Loucy (cell line): ENCODE data around the gene MYBBP1A.

Experiments used
- H2AFZ ChIP-seq: fragments of 200-600 bp; sonication (generic); 2 replicates; pipeline ENCODE4 v1.6.0; 2016; ENCODE audit warnings: antibody characterized with exemption, mild to moderate bottlenecking, low read length, moderate library complexity
- H3F3A ChIP-seq: fragments of 200-600 bp; 2 replicates; pipeline ENCODE4 v1.6.0; 2016; ENCODE audit warnings: antibody characterized with exemption, low read depth, mild to moderate bottlenecking
- H3K27me3 ChIP-seq: fragments of 200-600 bp; sonication (generic); 2 replicates; pipeline ENCODE4 v1.6.1; 2014; ENCODE audit warnings: low read length, mild to moderate bottlenecking; ENCODE audit not compliant: insufficient read depth, poor library complexity, severe bottlenecking
- H3K36me3 ChIP-seq: fragments of 200-600 bp; sonication (generic); 2 replicates; pipeline ENCODE4 v1.6.1; 2016; ENCODE audit warnings: low read length; ENCODE audit not compliant: insufficient read depth
- H3K4me1 ChIP-seq: fragments of 200-600 bp; sonication (generic); 2 replicates; pipeline ENCODE4 v1.5.1; 2014; ENCODE audit warnings: low read length, mild to moderate bottlenecking; ENCODE audit not compliant: insufficient read depth, poor library complexity, severe bottlenecking
- H3K4me2 ChIP-seq: fragments of 200-600 bp; sonication (generic); 2 replicates; pipeline ENCODE4 v1.6.0; 2014; ENCODE audit warnings: antibody characterized with exemption, low read length, low read depth, mild to moderate bottlenecking; ENCODE audit not compliant: poor library complexity, severe bottlenecking
- H3K4me3 ChIP-seq: fragments of 200-600 bp; sonication (generic); 2 replicates; pipeline ENCODE4 v1.5.1; 2014; ENCODE audit warnings: low read length, mild to moderate bottlenecking, mixed read lengths; ENCODE audit not compliant: poor library complexity, severe bottlenecking
- H3K79me2 ChIP-seq: fragments of 200-600 bp; sonication (generic); 2 replicates; pipeline ENCODE4 v1.6.1; 2014; ENCODE audit warnings: low read length; ENCODE audit not compliant: insufficient read depth
- H3K9ac ChIP-seq: fragments of 200-600 bp; sonication (generic); 2 replicates; pipeline ENCODE4 v1.6.0; 2014; ENCODE audit warnings: mild to moderate bottlenecking, low read depth, low read length, moderate library complexity; ENCODE audit not compliant: poor library complexity, severe bottlenecking
- H3K9me2 ChIP-seq: fragments of 200-600 bp; sonication (generic); replicated peaks from 2 replicates; pipeline ENCODE4 v1.6.1; 2016; ENCODE audit warnings: low read depth, low read length, mixed read lengths
- H3K9me3 ChIP-seq: fragments of 200-600 bp; sonication (generic); 2 replicates; pipeline ENCODE4 v1.6.1; 2014; ENCODE audit warnings: mild to moderate bottlenecking, antibody characterized with exemption, low read length, low read depth; ENCODE audit not compliant: insufficient read depth
- H4K20me1 ChIP-seq: fragments of 200-600 bp; sonication (generic); 2 replicates; pipeline ENCODE4 v1.6.0; 2014; ENCODE audit warnings: antibody characterized with exemption, low read length, mild to moderate bottlenecking; ENCODE audit not compliant: insufficient read depth, poor library complexity, severe bottlenecking
- EZH2phosphoT487 ChIP-seq: fragments of 200-600 bp; IDR thresholded peaks from 2 replicates; pipeline ENCODE4 v1.6.1; 2018; ENCODE audit warnings: antibody characterized with exemption, mild to moderate bottlenecking, moderate library complexity, borderline replicate concordance
- TF ChIP-seq, protein P1 (sequence below): fragments of 200-600 bp; sonication (generic); conservative IDR thresholded peaks from 2 replicates; pipeline ENCODE4 v1.5.1; 2014; ENCODE audit warnings: mild to moderate bottlenecking, antibody characterized with exemption, low read length

Gene MYBBP1A

DNA sequence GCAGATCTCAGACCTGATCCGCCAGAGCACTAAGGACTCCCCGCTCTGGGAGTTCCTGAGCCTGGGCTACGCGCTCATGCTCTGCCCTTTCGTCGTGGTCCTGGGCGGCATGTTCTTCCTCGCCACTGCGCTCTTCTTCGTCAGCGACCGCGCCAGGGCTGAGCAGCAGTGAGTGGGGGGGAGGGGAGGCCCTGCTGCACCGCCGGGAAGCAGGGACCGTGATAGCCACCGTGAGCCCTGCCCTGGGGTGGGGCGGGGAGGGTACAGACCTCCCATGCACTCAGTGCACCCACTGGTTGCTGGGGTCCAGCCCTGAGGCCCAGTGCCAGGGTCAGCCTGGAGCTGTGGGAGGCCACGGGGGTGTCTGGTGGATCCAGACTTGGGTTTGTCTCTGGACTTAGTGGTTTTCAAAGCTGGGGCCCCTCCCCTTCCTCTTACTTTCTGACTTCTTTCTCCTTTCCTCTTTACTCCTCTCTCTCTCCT, 18.9 kb downstream of the MYBBP1A start:
- Histone ChIP-seq H3K27me3 (no peaks in the 10 kb centered on the region), H3K4me2 (no peak overlapping the region)

DNA sequence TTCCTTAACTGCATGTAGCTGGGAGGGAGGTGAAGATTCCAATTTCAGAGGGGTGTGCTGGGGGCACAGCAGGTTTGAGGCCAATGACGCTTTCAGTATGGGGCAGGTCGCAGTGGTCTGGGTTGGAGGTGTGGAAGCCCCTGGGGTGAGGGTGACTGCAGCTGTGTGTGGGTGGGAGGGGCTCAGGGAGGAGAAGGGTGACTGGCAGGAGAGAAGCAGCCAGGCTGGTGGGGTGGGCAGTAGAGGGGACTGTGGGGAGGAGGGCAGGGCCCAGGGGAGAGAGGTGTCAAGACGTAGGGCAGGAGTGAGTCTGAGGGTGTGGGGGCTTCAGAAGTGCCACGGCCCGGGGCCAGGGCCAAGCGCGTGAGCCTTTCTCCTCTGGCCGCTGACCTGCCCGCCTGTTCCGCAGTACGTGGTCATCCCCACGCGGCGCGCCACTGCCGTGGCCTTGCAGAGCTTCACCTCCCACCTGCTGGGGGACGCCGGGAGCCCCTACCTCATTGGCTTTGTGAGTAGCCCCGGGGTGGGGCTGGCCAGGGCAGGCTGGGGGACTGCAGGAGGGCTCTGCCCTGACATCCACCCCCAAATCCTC, 19.4 kb downstream of the MYBBP1A start:
- Histone ChIP-seq H3K36me3 (peaks cover 11% of the 10 kb centered on the region; the same call in 1 of the 2 replicates), H3K9me2 (no peaks in the 10 kb centered on the region), H3K4me2 (no peak overlapping the region), H3K9ac (no peak overlapping the region), H3F3A (no peaks in the 10 kb centered on the region), H3K4me1 (no peaks in the 10 kb centered on the region), H3K4me3 (no peak overlapping the region), H4K20me1 (no peaks in the 10 kb centered on the region), H2AFZ (no peak overlapping the region), H3K9me3 (no peaks in the 10 kb centered on the region), H3K27me3 (no peaks in the 10 kb centered on the region), H3K79me2 (no peaks in the 10 kb centered on the region)
- TF ChIP-seq, protein P1, sequence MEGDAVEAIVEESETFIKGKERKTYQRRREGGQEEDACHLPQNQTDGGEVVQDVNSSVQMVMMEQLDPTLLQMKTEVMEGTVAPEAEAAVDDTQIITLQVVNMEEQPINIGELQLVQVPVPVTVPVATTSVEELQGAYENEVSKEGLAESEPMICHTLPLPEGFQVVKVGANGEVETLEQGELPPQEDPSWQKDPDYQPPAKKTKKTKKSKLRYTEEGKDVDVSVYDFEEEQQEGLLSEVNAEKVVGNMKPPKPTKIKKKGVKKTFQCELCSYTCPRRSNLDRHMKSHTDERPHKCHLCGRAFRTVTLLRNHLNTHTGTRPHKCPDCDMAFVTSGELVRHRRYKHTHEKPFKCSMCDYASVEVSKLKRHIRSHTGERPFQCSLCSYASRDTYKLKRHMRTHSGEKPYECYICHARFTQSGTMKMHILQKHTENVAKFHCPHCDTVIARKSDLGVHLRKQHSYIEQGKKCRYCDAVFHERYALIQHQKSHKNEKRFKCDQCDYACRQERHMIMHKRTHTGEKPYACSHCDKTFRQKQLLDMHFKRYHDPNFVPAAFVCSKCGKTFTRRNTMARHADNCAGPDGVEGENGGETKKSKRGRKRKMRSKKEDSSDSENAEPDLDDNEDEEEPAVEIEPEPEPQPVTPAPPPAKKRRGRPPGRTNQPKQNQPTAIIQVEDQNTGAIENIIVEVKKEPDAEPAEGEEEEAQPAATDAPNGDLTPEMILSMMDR, result no peak
- TF ChIP-seq EZH2phosphoT487, result no peak

More for the DNA sequence above, 18.9 kb downstream of the MYBBP1A start:
- Histone ChIP-seq H3K9me2 (no peaks in the 10 kb centered on the region), H3K9ac (no peak overlapping the region), H2AFZ (no peak overlapping the region), H4K20me1 (no peaks in the 10 kb centered on the region), H3K4me3 (no peak overlapping the region), H3K9me3 (no peaks in the 10 kb centered on the region), H3K4me1 (no peaks in the 10 kb centered on the region), H3K36me3 (peaks cover 11% of the 10 kb centered on the region; the same call in 1 of the 2 replicates), H3K79me2 (no peaks in the 10 kb centered on the region), H3F3A (no peaks in the 10 kb centered on the region)
- TF ChIP-seq, protein P1, result no peak
- no peak for TF ChIP-seq EZH2phosphoT487

DNA sequence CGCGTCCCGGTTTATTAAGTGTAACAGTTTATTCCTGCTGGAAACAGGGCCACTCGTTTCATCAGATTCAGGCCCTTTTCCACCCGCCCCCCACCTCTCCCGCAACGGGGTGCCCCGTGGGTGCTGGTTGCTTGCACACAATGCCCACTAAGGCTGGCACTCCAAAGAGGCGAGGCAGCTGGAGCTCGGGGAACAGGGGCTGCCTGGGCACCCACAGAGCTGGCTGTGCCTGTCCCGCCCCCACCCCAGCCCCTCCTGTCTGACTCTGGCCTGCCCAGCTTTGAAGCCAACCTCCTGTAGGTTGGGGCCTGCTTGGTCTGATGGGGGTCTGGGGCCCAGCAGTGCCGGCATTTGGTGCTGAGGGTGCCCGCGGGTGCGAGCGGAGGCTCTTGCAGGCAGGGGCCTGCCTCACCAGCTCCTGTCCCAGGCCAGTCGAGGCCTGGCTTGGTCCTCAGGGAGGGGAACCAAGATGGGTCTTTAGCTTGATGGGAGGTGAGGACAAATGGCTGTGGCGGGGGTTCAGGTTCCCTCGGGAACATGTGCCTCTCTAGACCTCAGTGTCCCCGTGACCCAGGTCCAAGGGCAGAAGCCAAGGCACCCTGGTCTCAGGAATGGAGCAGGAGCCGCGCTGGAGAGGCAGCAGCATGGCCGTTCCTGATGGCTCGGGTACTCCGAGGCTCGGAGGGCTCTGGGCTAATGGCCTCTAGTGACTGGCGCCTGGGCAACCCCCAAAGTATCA, 20.1 kb downstream of the MYBBP1A start:
- H2AFZ ChIP-seq, result no peak overlapping the region
- H3K27me3 ChIP-seq, result no peaks in the 10 kb centered on the region
- no peak overlapping the region for H3K4me2 ChIP-seq
- no peaks in the 10 kb centered on the region for H3K9me3 ChIP-seq
- H3K4me3 ChIP-seq, result no peak overlapping the region
- TF ChIP-seq EZH2phosphoT487, result no peak
- TF ChIP-seq, protein P1, result no peak
- H4K20me1 ChIP-seq, result no peaks in the 10 kb centered on the region
- H3K36me3 ChIP-seq, result peaks cover 11% of the 10 kb centered on the region; the same call in 1 of the 2 replicates
- H3K79me2 ChIP-seq, result no peaks in the 10 kb centered on the region
- no peak overlapping the region for H3K9ac ChIP-seq
- no peaks in the 10 kb centered on the region for H3K4me1 ChIP-seq
- H3F3A ChIP-seq, result no peaks in the 10 kb centered on the region
- no peaks in the 10 kb centered on the region for H3K9me2 ChIP-seq
